GM21423 (cell line): ENCODE data around the gene CD4.
"Not testable (repeated sequence)": the region's sequence is repeated elsewhere in the genome, so short reads cannot be mapped to it uniquely, and the experiment has no call there.

Experiments
- ATAC-seq: cut with Tn5 transposase; IDR thresholded peaks from one replicate; pipeline ENCODE4 v1.9.1; 2021; ENCODE audit warnings: mild to moderate bottlenecking, moderate library complexity; ENCODE audit not compliant: unreplicated experiment

Gene CD4

GRCh38 chr12:6788972-6789924 lies at the start of gene CD4:
Gene CD4 (plus strand): TSS chr12:6789528. CDS start chr12:6800139, 10,611 bp downstream.
- no peak for ATAC-seq

DNA sequence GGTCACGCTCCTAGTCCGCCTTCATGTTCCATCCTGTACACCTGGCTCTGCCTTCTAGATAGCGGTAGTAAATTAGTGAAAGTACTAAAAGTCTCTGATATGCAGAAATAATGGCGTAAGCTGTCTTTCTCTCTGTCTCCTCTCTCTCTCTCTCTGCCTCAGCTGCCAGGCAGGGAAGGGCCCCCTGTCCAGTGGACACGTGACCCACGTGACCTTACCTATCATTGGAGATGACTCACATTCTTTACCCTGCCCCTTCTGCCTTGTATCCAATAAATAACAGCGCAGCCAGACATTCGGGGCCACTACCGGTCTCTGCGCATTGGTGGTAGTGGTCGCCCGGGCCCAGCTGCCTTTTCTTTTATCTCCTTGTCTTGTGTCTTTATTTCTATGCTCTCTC lies 47.2 kb upstream of the CD4 start:
- ATAC-seq, result not testable (repeated sequence)

DNA sequence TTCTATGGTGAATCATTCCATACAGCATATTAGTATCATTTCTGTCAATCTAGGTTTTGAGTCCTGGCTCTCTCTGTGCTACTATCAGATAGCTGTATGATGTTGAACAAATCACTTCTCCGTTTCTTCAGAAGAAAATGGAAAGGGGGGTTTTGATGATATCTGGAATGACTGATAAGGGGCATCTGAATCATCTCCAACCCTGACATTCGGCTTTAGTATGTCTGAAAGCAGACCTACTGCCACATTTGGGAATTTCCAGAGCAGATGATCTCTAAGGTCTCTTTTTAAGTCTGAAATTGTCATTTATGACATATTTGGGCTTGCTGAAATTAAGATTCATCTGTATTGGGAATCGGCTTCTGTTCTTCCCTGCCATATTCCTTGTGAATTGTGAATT lies 46.5 kb upstream of the CD4 start:
- no peak for ATAC-seq

DNA sequence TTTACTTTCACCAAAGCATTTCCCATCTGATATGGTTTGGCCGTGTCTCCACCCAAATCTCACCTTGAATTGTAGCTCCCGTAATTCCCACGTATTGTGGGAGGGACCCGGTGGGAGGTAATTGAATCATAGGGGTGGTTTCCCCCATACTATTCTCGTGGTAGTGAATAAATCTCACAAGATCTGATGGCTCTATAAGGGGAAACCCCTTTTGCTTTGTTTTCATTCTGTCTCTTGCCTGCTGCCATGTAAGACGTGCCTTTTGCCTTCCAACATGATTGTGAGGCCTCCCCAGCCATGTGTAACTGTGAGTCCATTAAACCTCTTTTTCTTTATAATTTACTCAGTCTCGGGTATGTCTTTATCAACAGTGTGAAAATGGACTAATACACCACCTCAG lies 46.0 kb upstream of the CD4 start:
- not testable (repeated sequence) for ATAC-seq

- peak; percentile 59 for ATAC-seq
Measured at GRCh38 chr12:6745741-6746525, 43.4 kb upstream of the CD4 start.

GRCh38 chr12:6747216-6747615 lies 42.1 kb upstream of the CD4 start:
- no peak for ATAC-seq

DNA sequence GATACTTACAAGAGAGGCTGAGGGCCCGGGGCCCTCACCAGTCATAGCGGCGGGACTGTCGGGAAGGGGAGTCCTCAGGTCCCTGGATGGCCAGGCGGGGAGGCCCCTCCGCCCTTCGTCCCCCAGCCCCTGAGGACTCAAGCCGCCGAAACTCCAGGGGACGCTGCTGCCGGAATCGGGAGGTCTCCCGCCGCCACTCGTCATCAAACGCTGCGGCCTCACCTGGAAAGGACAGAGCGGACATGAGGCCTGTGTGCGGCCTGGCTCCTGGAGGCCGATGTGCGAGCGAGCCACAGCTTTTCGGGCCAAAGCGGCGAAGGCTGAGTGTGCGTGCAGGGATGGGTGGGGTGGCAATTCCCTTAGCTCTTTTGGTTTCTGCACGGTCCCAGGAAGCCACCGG lies 40.6 kb upstream of the CD4 start:
- no peak for ATAC-seq

GRCh38 chr12:6750506-6750905 lies 38.8 kb upstream of the CD4 start:
- ATAC-seq, result no peak

DNA sequence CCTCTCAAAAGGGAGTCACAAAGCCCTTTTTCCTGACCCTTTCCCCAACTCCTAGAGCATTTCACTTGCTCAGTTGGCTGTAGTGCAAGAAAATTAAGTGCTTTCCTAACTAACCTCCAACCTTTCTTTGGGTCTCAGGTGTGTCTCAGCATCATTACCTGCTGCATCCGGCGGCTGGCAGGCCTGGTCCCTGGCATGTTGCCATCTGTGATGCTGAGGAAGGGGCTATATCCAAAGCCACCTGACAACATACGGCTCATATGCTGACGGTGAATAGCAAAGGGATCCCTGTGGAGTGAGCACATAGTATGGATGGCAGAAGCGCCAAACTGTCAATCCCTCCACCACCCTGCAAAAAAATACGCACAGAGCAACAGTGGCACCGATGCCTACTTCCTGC lies 37.6 kb upstream of the CD4 start:
- ATAC-seq, result no peak

- ATAC-seq, result no peak
Measured at GRCh38 chr12:6752167-6752920, 37.0 kb upstream of the CD4 start.

- ATAC-seq, result peak; percentile 92
Measured at GRCh38 chr12:6752921-6753771, 36.2 kb upstream of the CD4 start, which contains the start of gene MLF2. Gene MLF2 (minus strand): TSS chr12:6753141. CDS start chr12:6752334, 807 bp downstream.

- no peak for ATAC-seq
Measured at GRCh38 chr12:6753772-6754356, 35.5 kb upstream of the CD4 start.

DNA sequence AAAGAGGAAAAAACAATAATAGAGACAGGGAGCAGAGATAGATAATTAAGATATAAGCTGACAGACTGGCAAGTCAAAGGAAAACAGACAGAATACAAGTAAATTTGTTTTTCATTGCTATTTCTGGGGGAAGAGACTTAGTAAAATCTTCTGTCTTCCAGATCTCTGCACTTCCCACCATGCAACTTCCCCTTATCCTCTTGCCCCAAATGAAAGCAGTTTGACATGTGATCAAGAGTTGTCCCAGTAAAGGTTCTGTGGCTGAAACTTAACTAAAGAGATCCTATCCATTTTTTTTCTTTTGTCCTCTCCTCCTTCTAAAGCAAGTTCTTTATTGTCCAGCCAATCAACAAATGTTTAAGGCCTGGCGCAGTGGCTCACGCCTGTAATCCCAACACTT lies 34.9 kb upstream of the CD4 start:
- no peak for ATAC-seq

- no peak for ATAC-seq
Measured at GRCh38 chr12:6757028-6757690, 32.2 kb upstream of the CD4 start.

DNA sequence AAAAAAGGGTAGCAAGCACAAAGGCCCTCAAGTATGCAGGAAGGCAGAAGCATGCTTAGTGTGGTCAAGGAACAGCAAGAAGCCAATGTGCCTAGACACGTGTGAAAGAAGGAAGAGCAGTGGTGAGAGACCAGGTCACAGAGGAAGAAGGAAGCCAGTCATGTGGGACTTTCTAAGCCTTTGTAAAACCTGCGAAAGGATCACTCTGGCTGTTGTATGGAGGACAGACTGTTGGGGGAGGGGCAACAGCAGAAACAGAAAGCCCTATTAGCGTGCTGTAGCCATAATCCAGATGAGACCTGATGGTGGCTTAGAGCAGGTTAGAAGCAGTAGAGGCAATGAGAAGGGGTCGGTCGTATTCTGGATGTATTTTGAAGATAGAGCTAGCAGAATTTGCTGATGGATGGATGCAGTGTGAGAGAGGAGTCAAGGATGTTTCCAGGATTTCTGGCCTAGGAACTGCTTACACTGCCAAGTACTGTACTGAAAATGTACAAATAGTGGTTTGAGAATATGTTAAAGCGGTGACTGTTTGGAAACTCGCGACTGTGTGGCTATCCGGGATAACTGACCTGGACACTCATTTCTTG lies 30.7 kb upstream of the CD4 start:
- no peak for ATAC-seq

DNA sequence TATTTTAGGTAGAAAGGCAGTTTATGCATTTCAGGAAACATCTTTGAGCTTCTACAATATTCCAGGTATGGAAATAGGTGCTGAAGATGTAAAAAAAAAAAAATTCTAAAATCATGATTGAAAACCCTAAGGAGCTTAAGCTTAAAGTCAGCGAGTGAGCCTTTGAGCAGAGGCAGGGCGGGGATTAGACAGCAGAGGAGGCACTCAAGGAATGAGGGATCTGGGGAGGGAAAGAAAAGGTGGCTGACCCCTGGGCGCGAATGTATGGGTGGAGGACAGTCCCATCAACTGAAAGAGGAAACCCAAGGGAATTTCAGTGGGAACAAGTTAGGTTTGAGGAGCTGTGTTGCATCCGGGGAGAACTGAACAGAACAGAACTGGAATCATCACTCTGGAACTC lies 29.6 kb upstream of the CD4 start:
- no peak for ATAC-seq

DNA sequence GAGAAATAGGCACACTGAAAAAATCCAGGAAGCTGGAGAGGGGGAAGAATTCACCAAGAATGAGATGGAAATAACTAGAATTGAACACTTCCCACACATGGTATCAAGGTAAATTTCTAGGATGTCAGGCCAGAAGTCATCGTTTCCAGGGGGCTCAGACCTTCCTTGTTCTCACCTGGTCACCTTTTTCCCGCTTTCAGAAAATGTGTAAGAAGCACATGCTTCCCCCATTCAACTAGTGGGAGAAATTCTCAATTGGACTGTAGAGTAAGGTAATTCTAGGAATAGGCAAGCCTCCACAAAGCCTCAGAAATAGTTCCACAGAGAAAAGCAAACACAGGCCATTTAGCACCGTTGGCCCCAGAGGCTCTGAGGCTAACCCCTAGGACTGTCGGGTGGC lies 25.9 kb upstream of the CD4 start:
- ATAC-seq, result no peak

GRCh38 chr12:6764011-6764828 lies 25.1 kb upstream of the CD4 start:
- ATAC-seq, result peak; percentile 79
